MCF 10A (cell line): Measurements from ENCODE around the gene MERTK. TPM values are rescaled to one million over a fixed set of nuclear protein-coding genes. Genes with fewer than 3 reads are reported as not detected.

Source experiments
- BruUV-seq: library from RNA; stranded (reverse); fragments of 400-500 nt; replicated peaks from 2 replicates; lab custom pipeline; 2021; lab: Mats Ljungman, UMichigan
- CTCF ChIA-PET: fragments of 300-600 bp; sonication (Branson Sonifier 250); formaldehyde crosslinking; extraction: SDS; loops from one replicate; lab custom pipeline; 2021; ENCODE audit warnings: antibody characterized with exemption, inconsistent platforms; lab: Yijun Ruan, JAX
- POLR2A ChIA-PET: fragments of 300-600, 350-650 bp; sonication (Branson Sonifier 250); formaldehyde crosslinking; extraction: SDS; loops from one replicate; lab custom pipeline; 2020; ENCODE audit warnings: antibody characterized with exemption, inconsistent platforms; lab: Yijun Ruan, JAX
- DNase-seq: peaks from one replicate; pipeline ENCODE4 v3.0.0-alpha.2; 2018; ENCODE audit not compliant: unreplicated experiment
- H3K27ac Mint-ChIP-seq: one replicate; pipeline ENCODE4 v1.8.0; 2022; ENCODE audit warnings: mild to moderate bottlenecking, low read depth, mixed read lengths; ENCODE audit not compliant: unreplicated experiment
- H3K27me3 Mint-ChIP-seq: one replicate; pipeline ENCODE4 v1.8.0; 2022; ENCODE audit warnings: mixed read lengths; ENCODE audit not compliant: insufficient read depth, unreplicated experiment
- H3K36me3 Mint-ChIP-seq: one replicate; pipeline ENCODE4 v1.8.0; 2022; ENCODE audit warnings: mild to moderate bottlenecking, moderate library complexity, mixed read lengths; ENCODE audit not compliant: insufficient read depth, unreplicated experiment
- H3K4me1 Mint-ChIP-seq: one replicate; pipeline ENCODE4 v1.8.0; 2022; ENCODE audit warnings: mixed read lengths; ENCODE audit not compliant: insufficient read depth, unreplicated experiment
- H3K4me3 Mint-ChIP-seq: one replicate; pipeline ENCODE4 v1.8.0; 2022; ENCODE audit warnings: mild to moderate bottlenecking, moderate library complexity, mixed read lengths; ENCODE audit not compliant: unreplicated experiment
- H3K9me3 Mint-ChIP-seq: one replicate; pipeline ENCODE4 v1.8.0; 2022; ENCODE audit warnings: mixed read lengths; ENCODE audit not compliant: unreplicated experiment
- intact Hi-C: fragments of 100-400 bp; cut with micrococcal nuclease; formaldehyde crosslinking; loops from 2 replicates; pipeline ENCODE4 v1.14.1; 2022
- total RNA-seq: library from RNA; stranded (reverse); gene quantifications from 2 replicates; pipeline ENCODE4 v1.2.3, GENCODE V29; 2022
- TF ChIP-seq, protein P1 (sequence below): fragments of 200-600 bp; IDR thresholded peaks from one replicate; pipeline ENCODE4 v1.8.0; 2022; ENCODE audit warnings: antibody characterized with exemption, mild to moderate bottlenecking; ENCODE audit not compliant: unreplicated experiment

The MERTK gene
- total RNA-seq, 1 experiment from 2014 or later = 0.19 TPM

GRCh38 chr2:111965062-111965461 is 66.7 kb downstream of the MERTK start:
- Mint-ChIP-seq H3K36me3 (no peaks in the 10 kb centered on the region), H3K4me1 (peaks cover 5% of the 10 kb centered on the region), H3K9me3 (no peaks in the 10 kb centered on the region), H3K27ac (no peak overlapping the region), H3K4me3 (no peak overlapping the region), H3K27me3 (peaks cover 35% of the 10 kb centered on the region)
- ChIA-PET POLR2A (no interaction called here), CTCF (no interaction called here)
- intact Hi-C loops = no loop called here
- TF ChIP-seq, protein P1, sequence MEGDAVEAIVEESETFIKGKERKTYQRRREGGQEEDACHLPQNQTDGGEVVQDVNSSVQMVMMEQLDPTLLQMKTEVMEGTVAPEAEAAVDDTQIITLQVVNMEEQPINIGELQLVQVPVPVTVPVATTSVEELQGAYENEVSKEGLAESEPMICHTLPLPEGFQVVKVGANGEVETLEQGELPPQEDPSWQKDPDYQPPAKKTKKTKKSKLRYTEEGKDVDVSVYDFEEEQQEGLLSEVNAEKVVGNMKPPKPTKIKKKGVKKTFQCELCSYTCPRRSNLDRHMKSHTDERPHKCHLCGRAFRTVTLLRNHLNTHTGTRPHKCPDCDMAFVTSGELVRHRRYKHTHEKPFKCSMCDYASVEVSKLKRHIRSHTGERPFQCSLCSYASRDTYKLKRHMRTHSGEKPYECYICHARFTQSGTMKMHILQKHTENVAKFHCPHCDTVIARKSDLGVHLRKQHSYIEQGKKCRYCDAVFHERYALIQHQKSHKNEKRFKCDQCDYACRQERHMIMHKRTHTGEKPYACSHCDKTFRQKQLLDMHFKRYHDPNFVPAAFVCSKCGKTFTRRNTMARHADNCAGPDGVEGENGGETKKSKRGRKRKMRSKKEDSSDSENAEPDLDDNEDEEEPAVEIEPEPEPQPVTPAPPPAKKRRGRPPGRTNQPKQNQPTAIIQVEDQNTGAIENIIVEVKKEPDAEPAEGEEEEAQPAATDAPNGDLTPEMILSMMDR = no peak
- no TSS peak for BruUV-seq
- DNase-seq = no peak

- Mint-ChIP-seq H3K27ac (no peak overlapping the region), H3K4me1 (peaks cover 5% of the 10 kb centered on the region), H3K36me3 (no peaks in the 10 kb centered on the region), H3K27me3 (peaks cover 38% of the 10 kb centered on the region), H3K4me3 (no peak overlapping the region), H3K9me3 (no peaks in the 10 kb centered on the region)
- DNase-seq = no peak
- no TSS peak for BruUV-seq
- TF ChIP-seq, protein P1 = no peak
- ChIA-PET CTCF (interaction anchor here (0.6 kb wide), 1 partner anchor 21 kb away, joined by 3 read pairs; no protein-coding TSS in a partner anchor), POLR2A (no interaction called here)
- intact Hi-C loops = no loop called here
Observed at GRCh38 chr2:111966241-111966640, 67.8 kb downstream of the MERTK start.

DNA sequence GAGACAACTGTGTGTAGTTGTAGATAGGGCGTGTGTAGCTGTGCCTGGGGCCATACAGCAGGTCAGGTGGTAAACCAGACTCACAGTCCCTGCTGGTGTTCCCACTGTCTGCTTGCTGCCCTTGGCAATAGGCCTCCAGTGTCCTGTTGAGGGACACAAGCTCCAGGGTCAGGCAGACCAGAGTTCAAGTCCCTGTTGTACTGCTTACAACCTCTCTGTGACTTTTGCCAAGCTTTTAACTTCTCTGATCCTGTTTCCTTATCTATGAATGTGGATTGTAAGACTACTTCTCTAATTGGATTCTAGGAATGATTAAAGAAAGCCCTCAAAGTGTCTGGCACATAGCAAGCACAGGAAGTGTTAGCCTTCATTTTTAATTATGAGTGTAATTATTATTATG is 68.6 kb downstream of the MERTK start:
- no peak overlapping the region for H3K27ac Mint-ChIP-seq
- H3K9me3 Mint-ChIP-seq = no peaks in the 10 kb centered on the region
- TF ChIP-seq, protein P1 = no peak
- peaks cover 5% of the 10 kb centered on the region for H3K4me1 Mint-ChIP-seq
- peaks cover 46% of the 10 kb centered on the region for H3K27me3 Mint-ChIP-seq
- intact Hi-C loops = no loop called here
- BruUV-seq = no TSS peak
- ChIA-PET CTCF (interaction anchor here (0.6 to 0.7 kb wide), 3 partner anchors 12 to 81 kb away, joined by 3 read pairs; no protein-coding TSS in a partner anchor), POLR2A (no interaction called here)
- no peak for DNase-seq
- H3K36me3 Mint-ChIP-seq = no peaks in the 10 kb centered on the region
- no peak overlapping the region for H3K4me3 Mint-ChIP-seq

DNA sequence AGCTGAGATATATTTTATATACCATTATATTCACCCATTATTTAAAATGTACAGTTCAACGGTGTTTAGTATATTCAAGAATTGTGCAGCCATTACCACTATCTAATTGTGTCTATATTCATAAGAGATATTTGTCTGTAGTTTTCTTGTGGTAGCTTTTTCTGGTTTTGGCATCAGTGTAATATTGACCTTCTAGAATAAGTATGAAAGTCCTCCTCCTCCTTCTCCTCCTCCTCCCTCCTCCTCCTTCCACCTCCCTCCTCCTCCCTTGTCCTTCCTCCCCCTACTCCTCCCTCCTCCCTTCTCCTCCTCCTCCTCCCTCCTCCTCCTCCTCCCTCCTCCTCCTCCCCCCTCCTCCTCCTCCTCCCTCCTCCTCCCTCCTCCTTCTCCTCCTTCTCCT is 72.0 kb downstream of the MERTK start:
- BruUV-seq = no TSS peak
- ChIA-PET CTCF (no interaction called here), POLR2A (interaction anchor here (1.0 to 1.5 kb wide), 3 partner anchors 10 to 16 kb away, joined by 3 to 4 read pairs (median 3); no protein-coding TSS in a partner anchor)
- H3K4me3 Mint-ChIP-seq = no peak overlapping the region
- TF ChIP-seq, protein P1 = no peak
- no peak overlapping the region for H3K27ac Mint-ChIP-seq
- peaks cover 19% of the 10 kb centered on the region for H3K4me1 Mint-ChIP-seq
- H3K9me3 Mint-ChIP-seq = no peaks in the 10 kb centered on the region
- H3K36me3 Mint-ChIP-seq = no peaks in the 10 kb centered on the region
- H3K27me3 Mint-ChIP-seq = peaks cover 31% of the 10 kb centered on the region
- intact Hi-C loops = no loop called here
- no peak for DNase-seq
